HG03280 (cell line): Measurements from ENCODE around the gene DGKG.

Source experiments
- ATAC-seq: cut with Tn5 transposase; IDR thresholded peaks from one replicate; pipeline ENCODE4 v1.9.1; 2021; ENCODE audit warnings: mild to moderate bottlenecking, moderate library complexity; ENCODE audit not compliant: unreplicated experiment

Gene DGKG

DNA sequence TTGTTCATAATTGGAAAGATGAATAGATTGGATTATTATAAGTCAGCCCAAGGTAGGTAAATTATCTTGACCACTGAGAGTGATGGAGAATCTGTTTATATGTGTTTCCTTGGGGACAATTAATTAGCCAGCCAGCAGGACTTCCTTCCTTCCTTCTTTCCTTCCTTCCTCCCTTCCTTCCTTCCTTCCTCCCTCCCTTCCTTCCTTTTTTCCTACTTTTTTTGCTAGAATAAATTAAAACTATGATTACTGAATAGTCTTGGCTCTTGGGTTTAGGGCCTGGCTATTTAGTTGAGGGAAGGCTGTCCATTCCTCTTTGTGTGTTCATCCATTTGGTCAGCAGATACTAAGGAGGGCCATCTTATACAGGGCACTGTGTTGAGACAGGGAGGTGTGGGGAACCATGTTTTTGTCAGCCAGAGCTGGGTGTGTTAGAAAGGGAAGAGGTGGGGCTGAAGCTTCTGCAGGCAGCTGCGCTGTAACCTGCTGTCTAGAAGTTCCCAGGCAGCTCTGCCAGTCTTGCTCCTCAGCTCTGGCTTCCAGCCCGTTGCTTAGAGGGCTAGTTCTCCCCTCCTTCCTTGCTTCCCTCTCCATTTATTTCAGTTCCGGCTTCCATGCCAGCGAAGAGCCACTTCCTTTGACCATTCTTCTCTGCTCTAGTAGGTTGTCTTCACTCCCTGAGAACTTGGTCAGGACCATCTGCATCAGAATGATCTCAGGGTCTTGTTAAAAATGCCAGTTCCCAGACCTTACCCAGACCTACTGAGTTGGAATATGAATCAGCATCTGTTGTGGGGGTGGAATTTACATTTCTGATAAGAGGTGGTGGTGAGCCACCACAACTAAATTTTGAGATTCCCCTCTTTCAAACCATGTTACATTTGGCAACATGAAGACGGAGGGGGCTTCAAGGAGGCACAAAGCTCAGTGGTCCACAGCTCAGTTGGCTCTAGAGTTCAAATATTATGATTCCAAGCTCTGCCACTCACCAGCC, 113.9 kb downstream of the DGKG start:
- no peak for ATAC-seq

DNA sequence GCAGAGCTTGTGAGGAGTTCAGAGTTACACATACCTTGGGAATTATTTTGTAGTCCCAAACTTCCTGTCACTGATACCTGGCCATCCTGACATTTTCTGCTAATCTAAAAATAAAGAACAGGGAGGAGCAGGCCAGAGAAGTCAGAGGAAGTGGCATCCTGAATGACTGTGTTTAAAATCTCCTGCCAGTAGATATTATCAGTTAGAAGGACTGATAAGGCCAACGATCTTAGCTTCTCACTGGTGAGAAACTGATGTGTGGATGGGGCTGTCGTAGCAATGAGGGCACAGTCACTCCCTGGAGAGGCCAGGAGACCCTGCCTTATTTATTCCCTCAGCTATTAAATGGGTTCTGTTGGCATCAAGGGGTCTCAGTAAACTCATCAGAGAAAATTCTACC, 115.1 kb downstream of the DGKG start:
- no peak for ATAC-seq

DNA sequence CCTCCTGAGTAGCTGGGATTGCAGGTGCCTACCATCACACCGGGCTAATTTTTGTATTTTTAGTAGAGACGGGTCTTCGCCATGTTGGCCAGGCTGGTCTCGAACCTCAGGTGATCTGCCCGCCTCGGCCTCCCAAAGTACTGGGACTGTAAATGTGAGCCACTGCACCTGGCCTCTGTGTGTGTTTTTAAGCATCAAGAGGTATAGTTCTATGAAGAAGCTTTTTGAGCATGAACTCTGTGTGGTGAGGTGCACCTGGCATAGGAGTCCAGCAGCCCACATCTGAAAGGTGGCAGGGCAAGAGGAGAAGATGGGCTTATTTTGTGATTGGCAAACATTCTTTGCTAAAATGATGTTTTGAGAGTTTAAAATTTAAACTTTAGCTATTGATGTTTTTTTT, 118.0 kb downstream of the DGKG start:
- no peak for ATAC-seq

DNA sequence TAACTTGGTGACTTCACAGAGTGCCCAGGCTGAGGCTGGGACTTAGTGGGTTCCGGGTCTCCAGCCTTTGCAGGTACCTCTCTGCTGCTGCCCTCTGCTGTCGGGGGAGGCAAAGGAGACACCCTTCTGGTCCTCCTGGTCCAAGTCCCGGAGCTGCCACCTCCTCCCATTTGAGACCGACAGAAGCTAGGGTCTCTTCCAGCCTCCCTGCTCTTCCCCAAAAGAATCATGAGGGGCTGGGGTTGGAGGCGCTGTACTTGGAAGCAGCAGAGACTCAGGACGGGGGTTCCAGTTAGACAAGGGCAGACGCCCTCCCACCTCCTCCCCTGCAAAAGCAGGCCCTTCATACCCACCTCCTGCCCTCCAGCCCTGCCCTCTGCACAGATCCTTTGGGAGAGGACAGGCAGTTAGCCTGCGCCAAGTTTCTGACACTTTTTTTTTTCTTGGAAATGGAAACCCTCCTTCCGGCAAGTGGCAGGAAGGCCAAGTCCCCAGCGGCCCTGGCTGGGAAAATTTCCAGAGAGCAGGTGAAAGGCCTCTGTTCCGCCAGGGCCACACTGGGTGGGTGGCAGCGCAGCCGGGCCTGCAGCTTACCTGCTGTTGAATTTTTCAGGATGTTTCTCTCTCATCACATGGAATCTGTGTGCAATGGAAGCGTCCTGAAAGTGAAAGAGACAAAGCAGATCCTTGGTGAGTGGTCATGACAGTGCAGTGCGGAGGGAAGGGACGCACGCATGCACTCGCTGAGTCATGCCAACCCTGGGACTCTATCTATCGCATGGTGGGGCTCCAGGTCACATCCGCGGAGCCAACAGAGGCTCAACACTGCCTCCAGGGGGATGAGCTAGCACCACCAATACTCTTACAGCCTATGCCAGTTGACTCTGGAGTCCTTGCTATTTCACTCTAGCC, 119.9 kb downstream of the DGKG start:
- peak; percentile 84 for ATAC-seq

DNA sequence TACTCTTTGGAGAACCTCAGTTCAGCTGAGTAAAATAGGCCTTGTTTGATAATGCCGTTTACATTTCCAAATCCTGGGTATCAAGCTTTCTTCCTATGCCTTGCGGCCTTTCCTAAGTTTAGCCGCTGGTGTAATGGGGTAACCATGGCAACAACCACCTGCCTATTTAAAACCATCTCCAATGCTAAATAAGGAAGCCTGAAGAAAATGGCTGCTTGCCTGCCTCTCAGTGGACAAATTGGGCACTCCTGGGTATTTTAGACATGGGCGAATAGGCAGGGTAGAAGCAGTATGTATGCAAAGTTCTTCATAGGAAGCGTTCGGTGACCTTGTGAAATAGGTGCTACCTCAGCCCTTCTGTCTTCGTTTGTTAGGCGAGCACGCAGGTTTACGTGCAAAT, 122.7 kb downstream of the DGKG start:
- no peak for ATAC-seq

DNA sequence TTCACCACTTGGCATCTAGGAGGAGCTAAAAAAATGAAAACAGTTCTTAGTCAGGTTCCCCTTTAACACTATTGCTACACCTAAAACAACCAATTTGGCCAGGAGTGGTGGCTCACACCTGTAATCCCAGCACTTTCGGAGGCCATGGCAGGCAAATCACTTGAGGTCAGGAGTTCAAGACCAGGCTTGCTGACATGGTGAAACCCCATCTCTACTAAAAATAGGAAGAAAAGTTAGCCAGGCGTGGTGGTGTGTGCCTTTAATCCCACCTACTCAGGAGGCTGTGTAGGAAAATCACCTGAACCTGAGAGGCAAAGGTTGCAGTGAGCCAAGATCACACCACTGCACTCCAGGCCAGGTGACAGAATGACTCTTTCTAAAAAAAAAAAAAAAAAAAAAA, 124.1 kb downstream of the DGKG start:
- ATAC-seq = no peak

DNA sequence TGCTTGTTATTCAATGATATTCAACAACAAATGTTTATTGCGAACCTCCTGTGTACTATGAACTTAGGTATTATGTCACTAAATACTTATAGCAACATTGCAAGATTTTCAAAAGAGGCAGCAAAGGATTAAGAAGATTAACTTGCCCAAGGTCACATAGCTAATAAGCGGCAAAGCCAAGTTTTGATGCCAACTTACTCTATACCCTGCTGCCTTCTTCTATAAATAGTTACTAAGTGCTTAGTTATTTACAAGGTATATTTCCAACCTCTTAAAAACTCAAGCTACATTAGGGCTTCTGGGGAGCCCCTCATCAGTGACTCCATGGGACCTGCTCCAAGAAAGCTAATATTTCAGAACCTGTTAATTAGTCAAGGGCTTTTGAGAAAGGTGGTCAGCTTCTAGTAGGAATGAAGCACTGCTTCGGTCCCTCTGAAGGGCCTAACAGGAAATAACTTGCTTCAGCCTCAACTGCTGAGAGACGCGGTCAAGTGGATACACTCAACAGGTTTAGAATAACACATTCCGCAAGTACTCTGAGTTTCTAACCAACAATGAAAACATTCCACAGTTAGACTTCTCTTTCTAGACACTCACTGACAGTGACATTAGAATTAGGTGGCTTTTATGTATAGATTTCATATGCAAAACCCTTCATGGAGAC, 125.5 kb downstream of the DGKG start:
- no peak for ATAC-seq

DNA sequence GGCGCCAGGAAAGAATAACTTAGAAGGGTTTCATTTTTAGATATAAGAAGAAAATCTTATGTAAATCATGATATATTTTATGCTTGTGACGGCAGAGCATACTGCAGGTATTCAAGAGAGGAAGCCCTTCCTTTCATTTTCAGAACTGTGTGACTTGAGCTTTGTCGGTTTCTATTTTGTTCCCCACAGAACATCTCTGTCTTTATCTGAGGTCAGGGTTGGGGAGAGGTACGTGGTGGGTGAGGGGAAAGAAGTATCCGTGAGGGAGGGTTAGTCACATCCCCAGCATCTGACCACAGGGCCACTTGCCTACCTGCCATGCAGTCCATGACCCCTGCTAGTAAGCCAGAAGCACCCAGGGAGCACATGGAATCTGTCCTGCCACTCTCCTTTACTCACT, 126.5 kb downstream of the DGKG start:
- peak; percentile 86 for ATAC-seq

DNA sequence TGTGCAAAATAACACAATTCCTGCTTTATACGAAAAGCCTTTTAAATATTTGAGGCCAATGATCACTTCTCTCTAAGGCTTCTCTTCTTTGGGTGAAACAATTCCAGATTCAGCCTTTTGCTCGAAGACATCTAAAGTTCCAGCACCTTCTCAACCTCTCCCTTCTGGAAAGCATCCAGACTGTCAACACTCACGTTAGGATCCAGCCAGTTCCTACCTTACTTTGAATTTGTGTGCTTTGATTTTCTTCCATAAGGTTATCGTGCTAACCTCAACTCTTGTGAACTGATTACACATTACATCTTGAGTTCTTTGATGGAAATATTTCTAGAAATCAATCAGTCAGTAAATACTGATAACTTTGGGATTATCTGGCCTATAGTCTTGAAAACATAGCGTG, 127.9 kb downstream of the DGKG start:
- no peak for ATAC-seq

DNA sequence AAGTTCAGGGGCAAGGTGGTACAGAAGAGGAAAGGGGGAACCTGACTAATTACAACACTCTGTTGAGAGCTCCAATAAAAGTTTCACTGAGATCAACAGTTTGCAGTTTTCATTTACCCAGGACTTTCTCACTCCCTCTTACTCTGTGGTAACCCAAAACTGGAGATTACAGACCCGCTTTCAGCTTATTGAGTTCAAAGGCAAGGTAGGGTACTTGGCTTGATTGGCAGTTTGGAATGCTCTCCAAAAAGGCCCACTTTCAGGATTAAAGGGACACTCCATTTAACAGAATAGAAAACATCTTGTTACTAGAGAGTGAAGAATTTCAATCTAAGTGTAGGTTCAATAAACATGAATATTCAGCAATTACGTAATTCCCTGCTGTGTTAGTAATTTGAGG, 135.6 kb downstream of the DGKG start:
- ATAC-seq = no peak

DNA sequence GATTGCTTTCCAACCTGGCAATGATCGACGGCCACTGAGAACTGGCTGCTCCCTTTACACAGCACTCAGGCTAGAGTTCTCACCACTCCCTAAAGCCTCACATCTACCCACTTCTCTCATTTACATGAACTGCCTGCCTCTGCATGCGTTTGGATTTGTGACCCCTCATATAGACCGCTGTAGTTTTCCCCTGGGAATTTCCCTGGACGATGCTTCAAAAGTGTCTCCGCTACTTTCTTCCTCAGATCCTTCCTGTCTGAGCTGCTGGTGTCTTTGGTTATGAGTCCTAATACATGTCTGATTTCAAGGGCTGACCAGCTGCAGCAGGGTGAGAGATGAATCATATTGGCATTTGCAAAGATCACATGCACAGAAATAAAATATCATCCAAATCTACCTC, 136.4 kb downstream of the DGKG start:
- no peak for ATAC-seq

DNA sequence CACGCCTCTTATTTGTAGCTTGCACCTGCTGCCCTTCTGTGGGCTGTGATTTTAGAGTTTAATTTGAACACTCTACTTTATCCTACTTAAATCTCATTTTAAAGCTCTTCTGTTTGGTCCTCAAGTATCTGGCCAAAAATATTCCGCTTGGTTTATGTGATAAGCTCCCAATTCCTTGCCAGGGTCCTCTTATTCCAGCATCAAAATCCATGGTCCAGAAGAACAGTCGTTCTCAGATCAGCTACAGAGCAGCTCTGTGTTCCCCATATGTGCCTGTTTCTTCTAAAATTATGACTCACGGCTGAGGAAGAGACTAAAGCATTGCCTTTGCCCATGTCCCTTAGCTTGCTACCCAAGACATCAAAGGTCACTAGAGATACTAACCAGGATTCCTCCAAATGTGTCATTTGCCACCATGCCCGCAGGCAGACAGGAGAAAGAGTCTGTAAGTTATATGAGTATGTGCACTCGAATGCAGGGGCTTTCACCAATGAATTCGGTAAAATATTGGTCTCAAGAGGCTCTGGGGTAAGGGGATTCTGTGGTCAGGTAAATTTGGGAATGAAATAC, 137.9 kb downstream of the DGKG start:
- no peak for ATAC-seq

DNA sequence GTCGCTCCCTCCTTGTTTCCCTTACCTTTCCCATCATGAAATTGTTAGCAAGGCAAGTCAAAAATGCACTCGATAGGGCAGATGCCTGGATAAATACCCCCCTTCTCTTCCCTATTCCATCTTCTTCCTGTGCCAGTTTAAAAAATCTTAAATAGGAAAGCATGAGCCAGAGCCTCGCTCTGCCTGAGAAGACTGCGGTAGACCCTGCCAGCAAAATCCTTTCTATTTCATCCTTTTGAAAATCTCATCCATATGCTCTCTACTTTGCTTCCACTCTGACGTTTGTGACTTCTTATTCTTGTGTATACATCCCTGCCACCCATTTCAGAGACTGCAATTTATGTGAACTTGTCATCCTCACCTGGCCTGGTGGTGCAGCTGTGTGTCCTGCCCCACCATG, 138.6 kb downstream of the DGKG start:
- ATAC-seq = no peak

DNA sequence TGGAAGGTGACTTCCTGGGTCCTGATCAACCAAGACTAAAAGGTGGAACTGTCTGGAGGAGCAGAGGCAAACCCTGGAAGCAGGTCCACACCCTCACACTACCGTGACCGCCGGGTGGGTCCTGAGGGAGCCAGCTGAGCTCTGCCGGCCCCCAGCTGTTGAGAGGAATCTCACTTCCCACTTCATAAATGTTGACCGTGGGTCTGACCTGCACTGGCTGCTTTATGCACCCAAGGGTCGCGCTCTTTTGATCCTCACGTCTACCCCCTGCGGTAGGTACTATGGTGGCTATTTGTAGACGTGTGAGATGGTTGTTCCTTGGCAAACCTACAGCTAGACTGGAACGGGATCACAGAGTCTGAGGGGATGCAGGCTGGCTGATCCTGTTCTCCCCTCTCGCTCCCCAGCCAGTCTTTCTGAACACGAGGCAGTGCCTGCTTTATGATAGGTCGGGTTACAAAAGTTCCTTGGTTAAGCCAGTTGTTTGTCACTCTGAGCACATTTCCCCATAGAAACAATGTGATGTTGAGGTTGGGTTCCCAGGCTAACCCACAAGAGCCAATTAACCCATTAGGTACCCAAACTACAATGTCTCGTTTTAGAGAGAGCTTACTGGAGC, 140.2 kb downstream of the DGKG start:
- ATAC-seq = no peak

DNA sequence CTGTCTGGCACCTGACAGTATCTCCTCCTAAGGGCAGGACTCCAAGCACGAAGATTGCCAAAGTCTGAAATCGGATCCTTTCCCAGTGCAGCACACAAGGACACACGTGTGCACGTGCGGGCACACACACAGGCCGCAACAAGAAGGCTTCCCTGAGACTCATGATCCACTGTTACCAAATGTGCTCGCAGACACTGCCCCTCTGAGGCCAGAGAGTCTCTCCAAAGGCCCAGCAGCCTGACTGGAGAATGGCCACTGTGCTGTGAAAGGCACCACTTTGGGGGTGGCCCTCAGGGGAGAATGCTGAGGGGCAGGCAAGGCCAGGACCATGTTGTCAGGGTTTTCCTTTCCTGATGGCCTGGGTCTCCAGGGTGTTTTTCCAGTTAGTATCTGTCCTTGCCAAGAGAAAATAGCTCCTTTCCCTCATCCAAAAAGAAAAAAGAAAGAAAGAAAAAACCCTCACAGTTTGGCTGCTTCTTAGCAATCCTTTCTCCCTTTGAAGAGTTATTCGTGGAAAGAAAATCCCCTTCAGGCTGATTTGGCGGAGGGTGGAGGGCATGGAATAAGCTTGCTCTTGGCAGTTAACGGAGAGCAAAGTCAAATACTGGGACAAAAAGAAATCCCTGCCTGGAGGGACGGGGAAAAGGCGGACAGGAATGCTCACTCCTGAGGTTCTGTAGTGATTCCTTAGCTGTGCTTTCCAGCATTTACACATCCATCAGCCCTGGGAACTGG, 141.0 kb downstream of the DGKG start:
- ATAC-seq = no peak

DNA sequence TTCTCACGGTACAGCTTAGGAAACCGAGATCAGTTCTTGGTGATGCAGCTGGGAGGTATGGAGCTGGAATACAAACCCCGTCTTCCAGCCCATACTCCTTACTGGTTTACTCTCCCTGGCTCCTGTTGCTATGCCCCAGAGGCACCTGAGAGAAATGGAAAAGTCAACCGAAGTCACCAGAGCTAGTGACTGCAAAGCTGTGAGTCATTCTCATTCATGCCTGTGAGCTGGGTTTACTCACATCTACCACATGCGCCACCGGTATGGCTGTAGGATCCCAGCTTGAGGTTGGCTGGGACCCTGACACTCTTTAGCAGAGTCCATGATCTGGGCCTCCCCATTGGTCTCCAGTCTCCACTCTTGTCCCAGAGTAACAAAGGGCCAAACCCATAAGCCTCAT, 141.7 kb downstream of the DGKG start:
- no peak for ATAC-seq

DNA sequence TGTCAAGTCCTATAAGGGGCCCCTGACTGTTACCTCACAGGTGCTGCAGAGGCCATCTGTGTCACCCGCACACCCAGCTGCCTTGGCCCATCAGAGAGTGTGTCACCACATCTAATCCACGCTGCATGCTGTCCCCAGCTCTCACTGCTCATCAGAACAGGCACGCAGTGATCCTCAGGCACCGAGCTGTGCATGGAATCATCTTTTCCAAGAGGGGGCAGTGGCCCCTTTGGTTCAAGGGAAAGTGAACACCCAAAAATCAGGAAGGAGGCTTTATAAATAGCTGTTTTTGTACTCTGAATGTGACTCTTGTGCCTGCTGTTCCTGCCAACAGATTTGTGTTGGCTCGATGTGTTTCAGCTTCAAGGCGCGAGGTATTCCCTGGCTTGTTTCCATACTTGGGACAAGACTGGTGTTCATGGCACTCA, 142.8 kb downstream of the DGKG start:
- ATAC-seq = no peak

DNA sequence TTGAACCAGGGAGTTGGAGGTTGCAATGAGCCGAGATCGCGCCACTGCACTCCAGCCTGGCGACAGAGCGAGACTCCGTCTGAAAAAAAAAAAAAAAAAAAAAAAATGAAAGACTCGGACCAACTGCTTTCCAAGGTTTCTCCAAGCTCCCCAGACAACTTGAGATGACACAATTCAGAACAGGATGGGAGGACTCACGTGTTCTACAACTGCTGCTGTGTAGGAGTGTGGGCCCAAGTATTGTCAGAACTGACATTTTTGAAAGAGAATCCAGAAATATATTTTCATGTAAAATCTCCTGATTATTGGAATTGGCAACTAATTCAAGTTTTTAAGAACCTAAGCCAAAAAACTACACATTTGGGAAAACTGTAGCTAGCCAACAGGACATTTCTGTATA, 143.6 kb downstream of the DGKG start:
- ATAC-seq = no peak

DNA sequence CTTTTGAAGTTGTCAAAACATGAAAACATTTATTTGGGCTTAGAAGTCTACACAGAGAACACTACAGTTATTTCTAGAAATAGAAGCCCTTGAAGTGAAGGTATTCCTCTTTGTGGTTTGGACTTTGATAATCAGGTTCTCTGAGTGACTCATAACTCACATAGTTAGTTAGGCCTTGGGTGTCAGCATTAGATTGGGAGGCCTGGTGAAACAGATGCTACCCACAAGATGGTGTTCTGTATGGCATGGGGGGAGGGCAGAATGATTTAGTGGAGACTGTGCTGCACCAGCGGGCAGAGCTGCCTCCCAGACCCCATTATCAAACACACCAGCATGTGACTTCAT, 144.2 kb downstream of the DGKG start:
- peak; percentile 83 for ATAC-seq
